ENCODE data around the gene PTCH1.

DNA sequence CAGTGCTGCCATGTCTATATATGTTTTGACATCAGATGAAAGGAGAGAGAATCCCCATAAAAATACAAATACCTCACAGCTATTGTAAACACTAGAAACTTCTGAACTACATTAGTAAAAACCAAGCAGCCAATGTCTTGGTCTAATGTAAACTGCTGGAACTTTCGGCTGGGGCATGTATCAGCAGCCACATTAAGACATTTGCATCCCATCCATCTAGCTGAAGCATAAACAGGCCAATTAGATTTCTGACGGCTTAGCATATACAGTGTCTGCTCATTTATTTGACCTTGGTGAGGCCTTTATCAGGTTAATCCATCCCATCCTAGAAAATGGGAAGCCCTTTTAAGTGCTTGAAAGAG is 65.7 kb downstream of the PTCH1 start:
- TF ChIP-seq, protein P1, sequence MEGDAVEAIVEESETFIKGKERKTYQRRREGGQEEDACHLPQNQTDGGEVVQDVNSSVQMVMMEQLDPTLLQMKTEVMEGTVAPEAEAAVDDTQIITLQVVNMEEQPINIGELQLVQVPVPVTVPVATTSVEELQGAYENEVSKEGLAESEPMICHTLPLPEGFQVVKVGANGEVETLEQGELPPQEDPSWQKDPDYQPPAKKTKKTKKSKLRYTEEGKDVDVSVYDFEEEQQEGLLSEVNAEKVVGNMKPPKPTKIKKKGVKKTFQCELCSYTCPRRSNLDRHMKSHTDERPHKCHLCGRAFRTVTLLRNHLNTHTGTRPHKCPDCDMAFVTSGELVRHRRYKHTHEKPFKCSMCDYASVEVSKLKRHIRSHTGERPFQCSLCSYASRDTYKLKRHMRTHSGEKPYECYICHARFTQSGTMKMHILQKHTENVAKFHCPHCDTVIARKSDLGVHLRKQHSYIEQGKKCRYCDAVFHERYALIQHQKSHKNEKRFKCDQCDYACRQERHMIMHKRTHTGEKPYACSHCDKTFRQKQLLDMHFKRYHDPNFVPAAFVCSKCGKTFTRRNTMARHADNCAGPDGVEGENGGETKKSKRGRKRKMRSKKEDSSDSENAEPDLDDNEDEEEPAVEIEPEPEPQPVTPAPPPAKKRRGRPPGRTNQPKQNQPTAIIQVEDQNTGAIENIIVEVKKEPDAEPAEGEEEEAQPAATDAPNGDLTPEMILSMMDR (IDR thresholded peaks at IDR 0.05), result no peak
- no peak for TF ChIP-seq POLR2AphosphoS5 (IDR thresholded peaks at IDR 0.05)

Measured in prostate gland (tissue), 2 donors.